ENCODE data around the gene CACNB4.

DNA sequence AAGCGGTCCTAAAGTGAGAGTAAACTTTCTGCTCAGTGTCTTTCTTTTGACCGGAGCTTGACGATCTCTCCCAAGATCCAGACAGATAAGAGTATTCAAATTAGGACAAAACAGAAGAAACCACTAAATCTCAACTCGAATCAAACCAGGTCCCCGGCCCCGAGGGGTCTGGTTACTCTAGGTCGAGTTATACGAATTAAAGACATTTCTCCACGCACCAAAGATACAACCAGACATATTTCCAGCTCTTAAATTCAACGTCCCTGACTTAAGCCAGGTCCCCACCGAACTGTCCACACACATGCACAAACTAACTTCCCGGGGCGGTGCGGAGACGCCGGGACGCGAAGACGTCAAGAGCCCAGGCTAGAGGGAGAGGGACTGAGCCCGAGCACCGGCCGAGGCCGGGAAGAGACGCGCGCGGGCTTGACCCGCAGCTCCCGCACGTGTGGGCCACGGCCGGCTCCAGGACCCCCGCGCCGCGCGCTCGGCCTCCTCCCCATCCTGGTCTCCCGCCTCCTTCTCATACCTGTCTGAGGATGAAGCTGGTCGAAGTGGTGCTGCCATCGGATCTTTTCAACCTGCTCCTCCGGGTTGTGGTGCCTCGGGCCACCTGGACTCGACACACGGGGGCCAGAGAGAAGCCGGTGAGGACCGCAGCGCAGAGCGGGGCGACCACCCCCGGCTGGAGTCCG, 896 bp downstream of the CACNB4 start:
- TF ChIP-seq CTCF (IDR thresholded peaks at IDR 0.05): no peak
- TF ChIP-seq POLR2A (IDR thresholded peaks at IDR 0.05): no peak

Measured in breast epithelium (tissue), 3 donors.